ENCODE data around the gene LSMEM2.

LSMEM2 gene

GRCh38 chr3:50293079-50293801 lies 14.4 kb downstream of the LSMEM2 start:
- TF ChIP-seq EZH2phosphoT487 (conservative IDR thresholded peaks at IDR 0.05; ENCODE audit: low read length) (no peak), CTCF (IDR thresholded peaks at IDR 0.05; ENCODE audit: insufficient read depth, low read length, poor library complexity, severe bottlenecking) (no peak)
- Histone ChIP-seq H3K79me2 (ENCODE audit: insufficient read depth, low read length) (peaks cover 22% of the 10 kb centered on the region), H3K9me2 (replicated peaks; ENCODE audit: insufficient read depth, low read length) (no peaks in the 10 kb centered on the region), H3K27me3 (ENCODE audit: low read length) (no peaks in the 10 kb centered on the region), H3F3A (ENCODE audit: insufficient read depth) (no peaks in the 10 kb centered on the region), H2AFZ (ENCODE audit: low read depth, low read length, severe bottlenecking) (no peak overlapping the region), H3K4me2 (ENCODE audit: low read depth, low read length, poor library complexity, severe bottlenecking) (peak overlapping the region; percentile 85), H3K9ac (ENCODE audit: low read length) (peak overlapping the region; percentile 96), H3K9me3 (ENCODE audit: insufficient read depth, low read length) (no peaks in the 10 kb centered on the region), H3K36me3 (ENCODE audit: low read length) (no peaks in the 10 kb centered on the region), H4K20me1 (ENCODE audit: low read depth, low read length) (no peaks in the 10 kb centered on the region), H3K4me3 (ENCODE audit: insufficient read depth, low read length, poor library complexity, severe bottlenecking) (peak overlapping the region; percentile 46), H3K27ac (ENCODE audit: low read depth, low read length) (peak overlapping the region; percentile 46)

GRCh38 chr3:50294089-50294488 lies 15.2 kb downstream of the LSMEM2 start:
- no peaks in the 10 kb centered on the region for H3K27me3 ChIP-seq (ENCODE audit: low read length)
- no peaks in the 10 kb centered on the region for H3K36me3 ChIP-seq (ENCODE audit: low read length)
- no peak overlapping the region for H3K4me2 ChIP-seq (ENCODE audit: low read depth, low read length, poor library complexity, severe bottlenecking)
- no peak overlapping the region for H3K9ac ChIP-seq (ENCODE audit: low read length)
- no peaks in the 10 kb centered on the region for H3F3A ChIP-seq (ENCODE audit: insufficient read depth)
- no peaks in the 10 kb centered on the region for H4K20me1 ChIP-seq (ENCODE audit: low read depth, low read length)
- no peak overlapping the region for H3K4me3 ChIP-seq (ENCODE audit: insufficient read depth, low read length, poor library complexity, severe bottlenecking)
- TF ChIP-seq CTCF (IDR thresholded peaks at IDR 0.05; ENCODE audit: insufficient read depth, low read length, poor library complexity, severe bottlenecking) (no peak), EZH2phosphoT487 (conservative IDR thresholded peaks at IDR 0.05; ENCODE audit: low read length) (no peak)
- no peak overlapping the region for H3K27ac ChIP-seq (ENCODE audit: low read depth, low read length)
- H3K9me2 ChIP-seq (replicated peaks; ENCODE audit: insufficient read depth, low read length) = no peaks in the 10 kb centered on the region
- peaks cover 22% of the 10 kb centered on the region for H3K79me2 ChIP-seq (ENCODE audit: insufficient read depth, low read length)
- no peak overlapping the region for H2AFZ ChIP-seq (ENCODE audit: low read depth, low read length, severe bottlenecking)
- no peaks in the 10 kb centered on the region for H3K9me3 ChIP-seq (ENCODE audit: insufficient read depth, low read length)

- Histone ChIP-seq H4K20me1 (ENCODE audit: low read depth, low read length) (no peaks in the 10 kb centered on the region), H3K27ac (ENCODE audit: low read depth, low read length) (no peak overlapping the region), H3K9me3 (ENCODE audit: insufficient read depth, low read length) (no peaks in the 10 kb centered on the region), H3K9me2 (replicated peaks; ENCODE audit: insufficient read depth, low read length) (no peaks in the 10 kb centered on the region), H3K4me2 (ENCODE audit: low read depth, low read length, poor library complexity, severe bottlenecking) (no peak overlapping the region), H3K27me3 (ENCODE audit: low read length) (no peaks in the 10 kb centered on the region), H3K36me3 (ENCODE audit: low read length) (no peaks in the 10 kb centered on the region), H3K79me2 (ENCODE audit: insufficient read depth, low read length) (peaks cover 22% of the 10 kb centered on the region), H2AFZ (ENCODE audit: low read depth, low read length, severe bottlenecking) (no peak overlapping the region), H3K9ac (ENCODE audit: low read length) (no peak overlapping the region), H3F3A (ENCODE audit: insufficient read depth) (no peaks in the 10 kb centered on the region), H3K4me3 (ENCODE audit: insufficient read depth, low read length, poor library complexity, severe bottlenecking) (no peak overlapping the region)
- TF ChIP-seq EZH2phosphoT487 (conservative IDR thresholded peaks at IDR 0.05; ENCODE audit: low read length) = no peak
- no peak for TF ChIP-seq CTCF (IDR thresholded peaks at IDR 0.05; ENCODE audit: insufficient read depth, low read length, poor library complexity, severe bottlenecking)
Measured at GRCh38 chr3:50294492-50295403, 15.9 kb downstream of the LSMEM2 start.
